Stimulated activated CD8-positive, alpha-beta memory T cell treated with anti-CD3 and anti-CD28 coated beads, Interleukin-7, amount 100 ng/mL, for 4 hours (primary cell): ENCODE measurements around the gene HDAC4.

Experiments used
- DNase-seq, 2 donors: peaks; one replicate each; pipeline ENCODE4 v3.0.0-alpha.2; 2020; ENCODE audit warnings: low read depth in 2 of 2

HDAC4 gene

GRCh38 chr2:239171643-239172042 is 229.2 kb downstream of the HDAC4 start:
- DNase-seq: no peak

DNA sequence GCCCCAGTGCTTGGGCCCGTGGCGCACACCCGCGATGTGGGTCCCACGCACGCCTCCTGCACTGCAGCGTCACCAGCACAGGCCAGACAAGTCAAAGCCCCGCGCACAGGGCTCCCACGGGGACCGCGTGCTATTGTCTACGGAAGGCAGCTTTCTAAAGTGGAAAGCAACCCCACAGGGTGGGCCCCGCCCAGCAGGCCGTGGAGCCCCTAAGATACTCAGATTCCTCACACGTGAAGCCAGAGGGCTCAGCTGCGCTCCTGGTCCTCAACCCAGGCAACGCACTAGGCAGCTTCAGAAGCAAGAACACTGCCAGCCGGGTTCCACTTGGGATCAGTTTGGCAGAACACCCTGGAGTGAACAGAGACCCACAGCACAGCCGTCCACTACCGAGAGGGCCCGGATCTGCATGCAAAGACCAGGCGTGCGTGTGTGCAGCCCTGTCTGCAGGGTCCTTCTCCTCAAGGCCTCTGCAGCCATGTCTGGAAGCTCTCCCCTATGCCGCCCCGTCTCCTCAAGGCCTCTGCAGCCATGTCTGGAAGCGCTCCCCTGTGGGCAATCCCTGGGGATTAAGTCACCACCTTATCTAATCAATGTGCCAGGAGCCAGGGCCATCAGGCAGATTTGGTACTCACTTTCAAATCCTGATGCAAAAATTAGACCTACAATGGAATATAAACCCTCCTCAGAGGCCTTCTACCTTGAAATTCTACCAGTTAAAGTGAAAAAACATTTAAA is 231.3 kb downstream of the HDAC4 start:
- DNase-seq: no peak

- DNase-seq: no peak
Observed at GRCh38 chr2:239168575-239168974, 232.2 kb downstream of the HDAC4 start.

DNA sequence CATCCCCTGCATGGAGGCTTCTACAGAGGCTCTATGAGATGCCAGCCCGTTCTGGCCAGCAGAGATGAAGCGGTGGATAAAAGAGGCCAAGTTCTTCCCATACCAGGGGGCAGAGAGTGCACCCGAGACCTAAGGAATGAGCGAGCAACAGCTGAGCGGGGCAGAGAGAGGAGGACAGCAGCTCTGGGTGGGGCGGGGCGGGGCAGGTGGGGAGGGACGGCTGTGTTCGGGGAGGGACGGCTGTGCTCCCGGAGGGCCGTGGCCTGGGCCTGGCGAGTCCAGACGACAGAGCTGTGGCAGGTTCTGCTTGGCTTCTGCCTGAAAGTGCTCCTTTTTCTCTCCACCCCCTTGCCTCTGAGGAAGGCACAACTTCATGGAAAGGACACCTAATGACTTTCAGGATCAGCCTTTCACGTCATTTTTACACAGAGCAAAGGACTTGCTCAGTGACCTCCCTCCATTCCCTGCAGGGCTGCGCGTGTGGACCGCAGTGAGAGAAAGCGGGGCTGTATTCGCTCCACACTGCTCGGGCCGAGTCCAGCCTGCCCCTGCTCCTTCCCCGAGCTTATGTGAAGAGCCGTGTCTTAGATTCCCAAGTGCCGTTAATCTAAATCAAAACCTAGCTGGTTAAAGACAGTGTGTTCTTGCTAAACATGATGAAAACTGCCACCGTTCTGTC is 232.9 kb downstream of the HDAC4 start:
- DNase-seq: no peak

- no peak for DNase-seq
Observed at GRCh38 chr2:239167011-239167673, 233.7 kb downstream of the HDAC4 start.

- DNase-seq: no peak
Observed at GRCh38 chr2:239166201-239166834, 234.5 kb downstream of the HDAC4 start.

DNA sequence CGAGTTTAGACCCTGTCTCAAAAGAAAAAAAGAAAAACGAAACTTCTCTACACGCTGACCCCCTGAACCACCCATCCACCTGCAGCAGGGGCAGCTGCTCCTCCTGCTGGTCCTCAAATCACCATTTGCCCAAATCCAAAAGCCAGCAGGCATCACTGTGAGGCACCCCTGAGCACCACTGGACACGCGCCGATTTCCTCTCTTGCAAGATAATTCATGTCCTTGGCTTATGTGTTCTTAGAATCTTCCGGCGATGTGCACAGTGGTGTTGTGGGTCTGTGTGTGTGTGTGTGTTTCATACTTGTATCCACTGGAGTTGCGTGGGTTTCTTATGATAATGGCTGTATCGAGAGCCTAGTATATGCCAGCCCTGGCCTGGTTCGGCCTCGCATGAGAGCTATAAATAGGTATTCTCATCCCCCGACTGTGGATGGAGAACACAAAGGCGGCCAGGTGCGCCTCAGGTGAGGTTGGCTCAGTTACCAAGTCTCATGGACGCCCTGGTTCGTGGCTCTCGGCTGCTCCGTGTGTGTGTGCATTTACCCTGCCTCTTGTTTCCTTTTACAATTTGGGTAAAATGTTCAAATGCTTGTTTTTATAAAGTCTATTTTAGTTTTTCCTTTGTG is 235.5 kb downstream of the HDAC4 start:
- DNase-seq: no peak

DNA sequence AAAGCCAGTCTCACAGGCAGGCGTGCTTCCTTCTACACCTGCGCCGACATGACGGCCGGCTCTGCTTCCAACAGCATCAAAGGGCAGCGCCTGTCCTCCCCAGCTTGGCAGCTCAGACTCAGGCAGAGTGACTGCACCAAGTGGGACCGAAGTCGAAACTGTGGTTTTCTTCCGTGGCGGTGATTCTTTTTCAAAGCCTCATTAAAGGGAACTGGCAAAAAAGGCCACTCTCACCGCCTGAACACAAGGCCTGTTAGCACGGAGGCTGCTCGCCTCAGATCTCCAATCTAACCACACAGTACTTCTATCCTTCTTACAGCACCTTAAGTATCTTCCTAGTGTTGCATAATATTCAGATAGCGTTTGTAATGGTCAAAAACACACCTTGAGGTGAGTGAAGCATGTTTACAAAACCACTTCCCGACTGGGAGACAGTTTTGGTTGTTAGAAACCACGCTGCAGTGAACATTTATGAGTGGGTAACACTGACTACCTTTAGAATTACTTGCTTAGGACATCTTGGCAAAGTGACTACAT is 236.4 kb downstream of the HDAC4 start:
- no peak for DNase-seq

- no peak for DNase-seq
Observed at GRCh38 chr2:239163688-239164334, 237.0 kb downstream of the HDAC4 start.

DNA sequence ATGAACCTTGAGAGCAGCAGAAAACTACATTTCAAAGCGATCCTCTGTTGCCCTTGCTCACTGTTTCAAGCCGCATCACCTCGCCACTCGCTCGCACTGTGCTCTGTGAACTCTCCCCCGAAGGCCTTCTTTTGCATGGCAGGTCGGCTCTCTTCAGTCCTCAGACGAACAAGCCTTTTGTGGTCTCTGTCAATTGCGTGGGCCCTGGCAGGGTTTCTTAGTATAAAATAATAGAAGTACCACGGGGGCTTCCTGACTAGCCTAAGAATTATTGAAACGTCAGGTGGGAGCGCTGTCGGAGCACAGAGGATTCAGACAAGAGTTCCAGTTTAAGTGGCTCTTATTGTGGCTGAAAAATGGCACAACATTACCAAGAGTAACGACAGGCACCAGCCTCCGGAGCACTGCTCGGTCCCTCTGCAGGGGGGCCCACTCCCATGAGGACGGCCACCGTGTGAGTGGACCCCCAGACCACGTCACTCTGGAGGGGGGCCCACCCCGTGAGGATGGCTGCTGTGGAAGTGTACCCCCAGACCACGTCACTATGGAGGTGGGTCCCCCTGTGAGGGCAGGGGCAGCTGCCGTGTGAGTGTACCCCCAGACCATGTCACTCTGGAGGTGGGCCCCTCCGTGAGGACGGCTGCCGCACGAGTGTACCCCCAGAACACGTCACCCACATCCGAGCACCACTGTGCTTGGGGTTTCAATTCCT is 237.7 kb downstream of the HDAC4 start:
- DNase-seq: no peak

DNA sequence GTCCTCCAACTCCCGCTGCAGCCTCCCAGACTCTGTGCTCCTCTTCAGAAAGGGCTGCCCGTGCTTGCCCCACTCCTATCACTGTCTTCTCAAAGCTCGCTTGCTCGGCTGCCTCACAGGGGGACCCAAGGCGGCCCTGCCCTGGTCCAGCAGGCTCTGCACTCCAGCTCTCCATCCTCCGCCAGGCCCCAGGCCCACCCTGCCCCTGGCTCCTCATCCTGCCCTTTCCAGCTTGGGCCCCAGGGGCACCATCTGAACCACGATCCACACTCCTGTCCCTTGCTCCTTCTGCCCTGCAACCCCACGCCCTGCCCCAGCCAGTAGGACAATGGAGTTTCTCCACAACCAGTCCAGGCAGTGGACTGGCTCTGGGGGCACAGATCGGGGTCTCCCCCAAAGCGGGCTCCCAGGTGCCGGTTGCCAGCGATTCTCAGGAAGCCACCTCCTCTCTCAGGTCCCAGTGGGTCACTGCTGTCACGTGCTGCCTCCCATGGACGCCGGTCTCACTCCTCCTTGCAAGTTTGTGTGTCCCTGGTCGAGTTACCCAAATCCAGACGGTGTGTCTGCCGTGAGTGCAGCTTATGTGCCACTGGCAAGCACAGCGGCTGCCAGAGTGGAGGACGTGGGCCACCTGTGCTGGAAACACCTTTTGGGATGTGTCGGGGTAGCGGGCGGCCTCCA is 238.5 kb downstream of the HDAC4 start:
- no peak for DNase-seq

DNA sequence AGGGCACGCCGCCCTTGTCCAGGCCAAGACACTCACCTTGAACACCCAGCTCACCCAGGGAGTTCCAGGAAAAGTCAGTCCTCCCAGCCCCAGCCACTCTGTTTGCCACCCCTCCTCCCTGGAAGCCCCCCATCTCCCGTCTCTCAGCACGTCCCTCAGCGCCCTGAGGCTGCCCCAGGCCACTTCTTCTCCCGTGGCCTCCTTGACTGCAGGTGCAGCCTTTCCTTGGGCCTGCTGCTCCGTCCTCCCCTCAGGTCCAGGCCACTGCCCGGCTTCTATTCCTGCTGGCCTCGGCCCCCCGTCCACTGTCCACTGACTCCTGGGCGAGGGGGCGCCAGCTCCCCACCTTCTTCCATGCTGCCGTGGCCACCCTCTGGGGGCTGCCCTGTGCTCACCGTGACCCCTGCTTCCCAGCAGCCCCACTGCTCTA is 239.1 kb downstream of the HDAC4 start:
- DNase-seq: no peak

DNA sequence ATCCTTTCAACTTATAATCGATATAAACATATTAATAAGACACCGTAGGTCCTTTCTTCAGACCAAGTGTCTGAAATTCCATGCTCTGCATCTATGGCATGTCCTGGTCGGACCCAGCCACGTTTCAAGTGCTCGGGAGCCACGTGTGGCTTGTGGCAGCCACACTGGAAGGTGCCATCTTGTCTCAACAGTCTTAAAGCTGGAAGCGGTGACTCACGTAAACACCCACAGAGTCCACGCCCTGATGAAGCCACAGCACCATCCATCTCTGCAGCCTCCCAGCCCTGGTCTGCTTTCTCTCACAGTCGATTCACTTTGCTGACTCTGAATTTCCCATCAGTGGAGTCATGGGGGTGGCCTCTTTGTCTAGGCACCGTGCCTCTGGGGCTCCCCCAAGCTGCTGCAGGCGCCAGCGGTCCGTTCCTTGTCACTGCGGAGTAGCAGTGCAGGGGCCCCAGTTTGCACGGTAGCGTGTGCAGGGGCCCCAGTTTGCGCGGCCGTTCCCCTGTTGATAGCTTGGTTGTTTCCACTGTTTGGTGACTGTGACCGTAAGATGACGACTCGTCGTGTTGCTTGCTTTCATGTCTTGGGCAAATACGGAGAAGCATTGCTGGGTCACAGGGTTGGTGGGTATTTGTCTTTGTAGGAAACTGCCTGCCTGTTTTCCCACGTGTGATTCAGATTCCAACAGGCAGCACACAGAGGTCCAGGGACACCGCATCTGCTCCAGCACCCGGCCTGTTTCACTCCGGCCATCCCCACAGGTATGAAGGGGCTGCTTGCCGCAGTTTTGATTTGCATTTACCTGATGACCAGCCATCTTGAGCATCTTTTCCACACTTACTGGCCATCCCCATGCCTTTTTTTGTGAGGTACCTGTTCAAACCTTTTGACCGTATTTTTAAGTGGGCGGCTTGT is 240.3 kb downstream of the HDAC4 start:
- DNase-seq: no peak

DNA sequence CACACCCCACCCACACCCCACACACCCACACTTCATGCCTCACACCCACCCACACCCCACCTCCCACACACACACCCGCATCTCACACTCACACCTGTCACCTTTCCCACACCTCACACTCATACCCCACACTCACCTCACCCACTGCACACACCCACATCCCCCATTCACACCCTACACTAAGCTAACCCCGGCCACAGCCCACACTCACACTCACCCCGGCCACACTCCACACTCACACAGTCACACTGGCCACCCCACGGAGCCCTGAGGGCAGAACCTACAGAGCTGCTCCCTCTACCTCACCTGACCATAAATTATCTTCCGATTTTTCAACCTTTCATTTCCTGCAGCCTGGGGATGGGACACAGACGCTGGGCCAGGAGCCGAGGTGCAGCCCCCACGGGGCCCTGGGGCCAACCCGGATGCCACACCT is 241.3 kb downstream of the HDAC4 start:
- no peak for DNase-seq

GRCh38 chr2:239158641-239159475 is 242.0 kb downstream of the HDAC4 start:
- DNase-seq: no peak

GRCh38 chr2:239157771-239158170 is 243.0 kb downstream of the HDAC4 start:
- no peak for DNase-seq

DNA sequence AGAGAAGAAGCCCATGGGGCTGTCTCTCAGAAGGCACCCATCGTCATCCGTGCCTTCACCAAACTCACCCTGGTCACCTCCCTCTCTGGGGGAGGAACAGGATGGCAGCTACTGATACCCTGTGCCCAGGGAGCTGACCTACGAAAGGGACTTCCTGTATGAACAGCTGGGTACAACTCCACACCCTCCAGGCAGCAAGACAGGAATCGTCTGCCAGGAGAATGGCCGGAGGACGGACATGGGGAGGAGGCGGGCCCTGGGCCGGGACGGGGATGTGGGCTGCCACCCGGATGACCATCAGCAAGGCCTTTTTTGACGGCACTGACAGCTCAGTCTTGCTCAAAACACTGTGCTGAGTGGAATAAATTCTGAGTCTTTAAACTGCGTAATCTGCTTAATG is 243.6 kb downstream of the HDAC4 start:
- no peak for DNase-seq
